ENCODE results near the gene OR1F1. TPM values are rescaled to one million over a fixed set of nuclear protein-coding genes. Genes with fewer than 3 reads are reported as not detected.

Gene OR1F1
- total RNA-seq, 1 donor from 2014 or later = not detected

DNA sequence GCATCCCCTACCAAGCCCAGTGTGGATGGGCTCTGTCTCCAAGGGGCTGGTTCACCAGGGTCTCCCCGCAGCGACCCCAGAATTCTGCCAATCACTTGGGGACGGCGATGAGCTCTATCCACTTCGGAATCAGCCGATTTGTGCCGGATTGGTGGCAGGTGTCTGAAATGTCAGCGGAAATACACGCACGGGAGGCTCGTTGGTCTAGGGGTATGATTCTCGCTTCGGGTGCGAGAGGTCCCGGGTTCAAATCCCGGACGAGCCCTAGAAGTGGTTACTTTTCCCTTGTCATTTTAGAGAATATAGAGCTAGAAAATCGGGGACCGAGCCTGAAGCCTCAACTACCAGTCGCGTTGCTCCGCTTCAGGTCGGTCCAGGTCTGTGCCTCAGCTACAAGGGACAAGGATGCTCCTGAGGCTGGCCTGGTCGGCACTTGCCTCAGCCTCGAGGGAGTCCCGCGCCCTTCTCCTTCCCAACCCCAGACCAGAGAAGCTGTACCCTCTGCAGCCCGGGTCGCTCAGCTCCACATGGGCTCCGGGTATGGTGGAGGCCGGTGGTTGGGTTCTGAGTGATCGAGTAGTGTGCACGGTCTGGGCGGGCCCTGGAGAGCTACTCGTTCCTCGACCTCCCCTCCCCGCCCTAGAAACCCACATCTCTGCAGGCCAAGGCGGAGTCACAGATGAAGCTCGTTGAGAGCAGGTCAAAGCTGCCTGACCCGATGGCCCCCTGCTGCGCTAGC, 16.0 kb upstream of the OR1F1 start:
- no peak overlapping the region for H3K27ac Mint-ChIP-seq
- no peak overlapping the region for H3K4me3 Mint-ChIP-seq (ENCODE audit: low read depth)
- peaks cover 87% of the 10 kb centered on the region for H3K27me3 Mint-ChIP-seq
- no peak for DNase-seq (ENCODE audit: low spot score, unreplicated experiment)
- H3K36me3 Mint-ChIP-seq (ENCODE audit: insufficient read depth) = no peaks in the 10 kb centered on the region
- TF ChIP-seq, protein P1, sequence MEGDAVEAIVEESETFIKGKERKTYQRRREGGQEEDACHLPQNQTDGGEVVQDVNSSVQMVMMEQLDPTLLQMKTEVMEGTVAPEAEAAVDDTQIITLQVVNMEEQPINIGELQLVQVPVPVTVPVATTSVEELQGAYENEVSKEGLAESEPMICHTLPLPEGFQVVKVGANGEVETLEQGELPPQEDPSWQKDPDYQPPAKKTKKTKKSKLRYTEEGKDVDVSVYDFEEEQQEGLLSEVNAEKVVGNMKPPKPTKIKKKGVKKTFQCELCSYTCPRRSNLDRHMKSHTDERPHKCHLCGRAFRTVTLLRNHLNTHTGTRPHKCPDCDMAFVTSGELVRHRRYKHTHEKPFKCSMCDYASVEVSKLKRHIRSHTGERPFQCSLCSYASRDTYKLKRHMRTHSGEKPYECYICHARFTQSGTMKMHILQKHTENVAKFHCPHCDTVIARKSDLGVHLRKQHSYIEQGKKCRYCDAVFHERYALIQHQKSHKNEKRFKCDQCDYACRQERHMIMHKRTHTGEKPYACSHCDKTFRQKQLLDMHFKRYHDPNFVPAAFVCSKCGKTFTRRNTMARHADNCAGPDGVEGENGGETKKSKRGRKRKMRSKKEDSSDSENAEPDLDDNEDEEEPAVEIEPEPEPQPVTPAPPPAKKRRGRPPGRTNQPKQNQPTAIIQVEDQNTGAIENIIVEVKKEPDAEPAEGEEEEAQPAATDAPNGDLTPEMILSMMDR (IDR thresholded peaks at IDR 0.05; ENCODE audit: unreplicated experiment) = no peak
- no peaks in the 10 kb centered on the region for H3K9me3 Mint-ChIP-seq (ENCODE audit: low read depth)
- H3K4me1 Mint-ChIP-seq (ENCODE audit: low read depth) = peaks cover 3% of the 10 kb centered on the region

DNA sequence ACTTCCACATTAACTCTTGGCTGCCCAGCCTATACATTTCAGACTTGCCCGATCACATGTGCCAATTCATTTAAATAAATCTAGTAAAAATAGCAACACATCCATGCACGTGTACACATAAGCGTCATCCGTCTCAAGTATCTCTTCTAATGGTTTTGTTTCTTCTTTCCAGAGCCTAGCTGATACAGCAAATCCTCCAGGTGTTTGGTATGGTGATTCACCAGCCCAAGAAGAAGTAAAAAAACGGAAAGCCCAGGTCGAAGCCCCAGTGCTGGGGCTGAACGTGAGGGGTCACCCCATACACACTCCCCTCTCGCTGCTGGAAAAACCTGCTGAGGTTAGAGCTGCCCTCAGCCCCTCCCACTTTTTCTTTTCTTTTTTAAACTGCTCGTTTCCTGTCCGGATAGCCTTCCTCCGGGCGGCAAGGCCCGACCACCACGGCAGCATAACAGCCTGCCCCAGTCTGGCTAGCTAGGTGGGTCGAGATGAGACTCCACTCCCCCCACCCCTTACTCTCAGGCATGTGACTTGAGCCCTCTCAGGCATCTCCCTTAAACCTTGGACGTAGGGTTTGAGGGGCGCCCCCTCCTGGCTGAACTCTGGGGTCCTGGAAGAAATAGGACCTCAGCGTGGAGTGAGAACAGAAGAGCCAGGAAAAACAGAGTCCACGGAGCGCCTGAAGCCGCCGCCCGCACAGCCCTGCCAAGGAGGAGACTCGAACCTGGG, 13.9 kb upstream of the OR1F1 start:
- TF ChIP-seq, protein P1 (IDR thresholded peaks at IDR 0.05; ENCODE audit: unreplicated experiment) = peak; percentile 50
- H3K4me1 Mint-ChIP-seq (ENCODE audit: low read depth) = peaks cover 3% of the 10 kb centered on the region
- no peak for DNase-seq (ENCODE audit: low spot score, unreplicated experiment)
- H3K4me3 Mint-ChIP-seq (ENCODE audit: low read depth) = peak overlapping the region; percentile 11
- no peaks in the 10 kb centered on the region for H3K9me3 Mint-ChIP-seq (ENCODE audit: low read depth)
- peaks cover 90% of the 10 kb centered on the region for H3K27me3 Mint-ChIP-seq
- H3K27ac Mint-ChIP-seq = no peak overlapping the region
- H3K36me3 Mint-ChIP-seq (ENCODE audit: insufficient read depth) = no peaks in the 10 kb centered on the region

GRCh38 chr16:3174618-3175148, 13.3 kb upstream of the OR1F1 start:
- TF ChIP-seq, protein P1 (IDR thresholded peaks at IDR 0.05; ENCODE audit: unreplicated experiment) = no peak
- H3K36me3 Mint-ChIP-seq (ENCODE audit: insufficient read depth) = no peaks in the 10 kb centered on the region
- H3K27ac Mint-ChIP-seq = no peak overlapping the region

DNA sequence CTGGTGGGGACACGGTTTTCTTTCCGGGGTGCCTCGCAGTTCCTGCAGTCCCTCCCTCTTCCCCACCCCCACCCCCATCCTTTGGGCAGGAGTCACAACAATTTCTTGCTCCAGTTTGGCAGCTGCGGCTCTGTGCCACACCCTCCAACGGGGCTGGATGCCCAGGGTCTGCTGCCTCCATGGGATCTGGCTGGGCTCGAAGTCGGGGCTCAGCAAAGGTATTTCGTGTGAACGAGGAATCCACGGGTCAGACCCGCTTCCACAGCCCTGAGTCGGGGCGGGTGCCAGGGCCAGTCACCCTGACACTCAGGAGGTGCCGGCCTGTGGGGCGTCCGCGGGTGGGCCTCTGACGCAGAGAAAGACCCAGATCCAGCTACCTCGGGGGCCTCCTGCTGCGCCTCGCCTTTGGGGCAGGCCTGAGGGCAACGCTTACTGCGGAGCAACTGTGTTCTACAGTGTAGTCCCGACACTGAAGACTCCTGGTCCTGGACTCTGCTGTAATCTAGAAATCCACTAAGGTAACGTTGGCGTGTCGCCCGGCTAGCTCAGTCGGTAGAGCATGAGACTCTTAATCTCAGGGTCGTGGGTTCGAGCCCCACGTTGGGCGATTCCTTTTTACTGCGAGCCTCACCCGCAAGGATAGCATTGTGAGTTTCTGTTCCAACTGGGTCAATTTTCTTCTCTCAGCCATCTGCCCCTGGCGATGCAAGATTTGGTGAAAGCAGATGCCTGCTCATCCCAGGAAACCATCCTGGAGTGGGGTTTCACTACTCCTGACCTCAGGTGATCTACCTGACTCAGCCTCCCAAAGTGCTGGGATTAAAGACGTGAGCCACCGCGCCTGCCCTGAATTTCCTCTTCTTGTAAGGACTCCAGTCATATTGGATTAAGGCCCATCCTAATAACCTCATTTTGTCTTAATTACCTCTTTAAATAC, 12.6 kb upstream of the OR1F1 start:
- Mint-ChIP-seq H3K27ac (no peak overlapping the region), H3K27me3 (peaks cover 90% of the 10 kb centered on the region)

More at GRCh38 chr16:3174618-3175148, 13.3 kb upstream of the OR1F1 start:
- Mint-ChIP-seq H3K4me1 (ENCODE audit: low read depth) (peaks cover 3% of the 10 kb centered on the region), H3K9me3 (ENCODE audit: low read depth) (no peaks in the 10 kb centered on the region), H3K4me3 (ENCODE audit: low read depth) (no peak overlapping the region), H3K27me3 (peaks cover 90% of the 10 kb centered on the region)
- DNase-seq (ENCODE audit: low spot score, unreplicated experiment) = no peak

More for the DNA sequence above, 12.6 kb upstream of the OR1F1 start:
- H3K4me1 Mint-ChIP-seq (ENCODE audit: low read depth) = peaks cover 3% of the 10 kb centered on the region
- no peaks in the 10 kb centered on the region for H3K36me3 Mint-ChIP-seq (ENCODE audit: insufficient read depth)
- H3K4me3 Mint-ChIP-seq (ENCODE audit: low read depth) = no peak overlapping the region
- TF ChIP-seq, protein P1 (IDR thresholded peaks at IDR 0.05; ENCODE audit: unreplicated experiment) = no peak
- no peak for DNase-seq (ENCODE audit: low spot score, unreplicated experiment)
- no peaks in the 10 kb centered on the region for H3K9me3 Mint-ChIP-seq (ENCODE audit: low read depth)
